HG03565 (cell line): ENCODE measurements around the gene NELL2.

Source experiments
- ATAC-seq: cut with Tn5 transposase; IDR thresholded peaks from one replicate; pipeline ENCODE4 v1.9.1; 2021; ENCODE audit warnings: mild to moderate bottlenecking, moderate library complexity; ENCODE audit not compliant: unreplicated experiment

The NELL2 gene

GRCh38 chr12:44627387-44628166 lies 248.5 kb downstream of the NELL2 start:
- no peak for ATAC-seq

GRCh38 chr12:44626883-44627282 lies 249.2 kb downstream of the NELL2 start:
- ATAC-seq: no peak

GRCh38 chr12:44618946-44619345 lies 257.2 kb downstream of the NELL2 start:
- ATAC-seq: no peak

- no peak for ATAC-seq
Measured at GRCh38 chr12:44616402-44616801, 259.7 kb downstream of the NELL2 start.

DNA sequence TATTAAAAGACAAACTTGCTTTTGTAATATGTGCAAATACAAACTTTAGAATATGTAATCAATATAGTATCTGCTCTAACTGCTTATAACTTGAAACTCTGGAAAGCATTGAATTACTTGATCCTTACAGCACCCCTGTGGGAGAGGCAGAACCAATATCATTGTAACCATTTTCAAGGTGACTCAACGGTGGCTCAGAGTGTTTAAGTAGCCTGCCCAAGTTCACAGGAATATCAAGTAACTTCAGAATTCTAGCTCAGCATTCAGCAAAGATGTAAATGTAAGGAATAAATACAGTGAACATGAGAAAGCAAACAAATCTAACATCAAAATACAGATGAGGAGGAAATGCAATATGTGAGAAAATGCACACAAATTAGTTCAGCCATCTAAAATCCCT lies 264.6 kb downstream of the NELL2 start:
- ATAC-seq: no peak

GRCh38 chr12:44603701-44604100 lies 272.4 kb downstream of the NELL2 start:
- ATAC-seq: no peak

DNA sequence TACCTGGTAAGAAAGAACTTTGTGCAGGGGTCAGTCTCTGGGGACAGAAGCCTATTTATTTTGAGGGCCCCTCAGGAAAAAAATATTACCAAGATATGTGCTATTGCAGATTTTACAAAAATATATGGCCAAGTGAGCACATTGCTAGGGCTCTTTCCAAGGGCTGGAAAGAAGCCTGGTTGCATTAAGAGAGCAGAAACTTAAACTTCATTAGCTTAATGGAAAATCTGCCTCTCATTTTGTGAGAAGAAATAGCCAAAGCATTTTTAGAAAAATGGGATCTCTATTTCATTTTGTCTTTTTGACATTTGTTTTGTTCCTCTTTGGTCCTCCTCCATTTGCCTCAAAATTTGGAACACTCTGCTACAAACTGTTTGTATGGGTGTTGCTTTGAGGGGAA lies 283.5 kb downstream of the NELL2 start:
- ATAC-seq: no peak

DNA sequence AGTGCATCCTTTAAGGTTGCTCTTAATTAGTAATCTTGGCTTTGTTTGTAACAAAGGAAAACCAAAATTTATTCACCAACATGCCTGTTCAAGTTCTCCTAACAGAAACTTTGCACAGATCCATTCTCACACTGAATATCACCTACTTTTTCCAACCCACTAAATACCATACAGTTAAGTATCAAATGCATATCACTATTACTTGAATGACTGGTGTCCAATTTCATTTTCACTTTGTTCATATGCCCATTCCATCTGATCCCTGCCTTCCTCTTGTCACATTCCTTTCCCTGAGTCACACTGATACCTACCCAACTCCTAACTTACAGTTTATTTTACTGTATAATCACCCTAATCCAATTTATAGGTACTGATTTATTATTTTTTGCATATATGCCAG lies 286.4 kb downstream of the NELL2 start:
- no peak for ATAC-seq

GRCh38 chr12:44588651-44589050 lies 287.5 kb downstream of the NELL2 start:
- ATAC-seq: no peak

DNA sequence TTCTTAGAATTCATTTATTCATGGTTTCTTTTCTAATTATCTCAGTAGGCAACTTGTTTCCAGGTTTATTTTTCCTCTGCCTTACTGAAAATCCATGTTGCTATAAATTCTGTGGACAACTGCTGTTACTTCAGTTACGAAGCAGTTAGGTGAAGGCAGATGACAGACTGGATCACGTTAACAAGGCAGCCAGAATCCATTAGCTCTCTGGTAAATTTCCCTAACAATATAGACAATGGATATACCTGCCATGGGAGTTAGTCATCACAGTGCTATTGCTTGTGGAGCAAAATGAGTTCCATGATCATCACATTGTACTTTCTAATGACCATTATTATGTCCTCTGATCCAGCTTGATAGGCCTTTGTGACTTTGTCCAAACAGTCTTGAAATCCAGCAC lies 291.5 kb downstream of the NELL2 start:
- no peak for ATAC-seq

GRCh38 chr12:44582521-44582920 lies 293.6 kb downstream of the NELL2 start:
- ATAC-seq: no peak

DNA sequence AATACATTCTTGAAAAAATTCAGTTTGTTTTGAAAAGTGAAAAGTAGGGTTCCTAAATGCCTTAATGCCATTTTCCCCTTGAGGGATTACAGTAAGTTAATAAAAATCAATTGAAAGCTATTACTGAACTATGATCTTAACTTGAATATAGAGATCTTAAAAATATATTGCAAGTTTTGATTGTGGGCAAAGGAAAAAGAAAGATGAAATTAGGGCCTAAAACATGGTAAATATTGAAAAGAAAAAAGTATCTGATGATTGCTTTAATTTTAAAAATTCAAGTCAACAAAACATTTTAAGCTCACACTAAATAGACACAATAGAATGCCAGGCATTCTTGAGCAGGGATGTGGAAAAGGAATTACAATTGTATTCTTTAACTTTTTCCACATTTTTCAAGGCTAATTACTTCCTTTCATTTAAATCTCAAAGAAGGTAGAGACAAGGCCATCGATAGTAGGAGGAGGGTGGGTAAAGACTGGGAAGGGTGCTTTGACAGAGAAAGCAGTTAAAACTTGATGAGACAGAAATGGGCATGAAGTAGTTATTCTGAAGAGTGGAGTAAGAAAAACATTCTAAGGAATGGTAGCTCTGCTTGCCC lies 294.4 kb downstream of the NELL2 start:
- ATAC-seq: no peak

- ATAC-seq: no peak
Measured at GRCh38 chr12:44574586-44574985, 301.5 kb downstream of the NELL2 start.

GRCh38 chr12:44573723-44574122 lies 302.4 kb downstream of the NELL2 start:
- ATAC-seq: no peak

GRCh38 chr12:44571006-44571550 lies 305.0 kb downstream of the NELL2 start:
- no peak for ATAC-seq

GRCh38 chr12:44570036-44570583 lies 306.0 kb downstream of the NELL2 start:
- no peak for ATAC-seq

- no peak for ATAC-seq
Measured at GRCh38 chr12:44565163-44565562, 311.0 kb downstream of the NELL2 start.

DNA sequence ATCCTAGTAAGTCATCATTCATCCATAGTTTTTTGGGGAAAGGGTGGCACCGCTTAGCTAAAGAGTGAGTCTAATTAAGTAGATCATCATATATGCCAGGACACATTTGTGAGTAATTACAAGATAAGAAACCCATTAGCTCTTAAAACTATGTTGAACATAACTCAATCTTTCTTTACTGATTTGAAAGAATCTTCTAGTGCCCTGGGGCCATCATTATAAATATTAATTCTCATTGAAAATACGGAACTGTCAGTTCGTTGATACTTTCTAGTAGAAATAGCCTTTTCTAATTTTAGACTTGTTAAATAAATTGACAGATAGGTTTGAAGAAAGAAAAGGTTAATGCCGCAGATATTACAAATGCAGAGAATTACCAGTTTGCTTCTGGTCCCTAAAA lies 312.6 kb downstream of the NELL2 start:
- no peak for ATAC-seq

DNA sequence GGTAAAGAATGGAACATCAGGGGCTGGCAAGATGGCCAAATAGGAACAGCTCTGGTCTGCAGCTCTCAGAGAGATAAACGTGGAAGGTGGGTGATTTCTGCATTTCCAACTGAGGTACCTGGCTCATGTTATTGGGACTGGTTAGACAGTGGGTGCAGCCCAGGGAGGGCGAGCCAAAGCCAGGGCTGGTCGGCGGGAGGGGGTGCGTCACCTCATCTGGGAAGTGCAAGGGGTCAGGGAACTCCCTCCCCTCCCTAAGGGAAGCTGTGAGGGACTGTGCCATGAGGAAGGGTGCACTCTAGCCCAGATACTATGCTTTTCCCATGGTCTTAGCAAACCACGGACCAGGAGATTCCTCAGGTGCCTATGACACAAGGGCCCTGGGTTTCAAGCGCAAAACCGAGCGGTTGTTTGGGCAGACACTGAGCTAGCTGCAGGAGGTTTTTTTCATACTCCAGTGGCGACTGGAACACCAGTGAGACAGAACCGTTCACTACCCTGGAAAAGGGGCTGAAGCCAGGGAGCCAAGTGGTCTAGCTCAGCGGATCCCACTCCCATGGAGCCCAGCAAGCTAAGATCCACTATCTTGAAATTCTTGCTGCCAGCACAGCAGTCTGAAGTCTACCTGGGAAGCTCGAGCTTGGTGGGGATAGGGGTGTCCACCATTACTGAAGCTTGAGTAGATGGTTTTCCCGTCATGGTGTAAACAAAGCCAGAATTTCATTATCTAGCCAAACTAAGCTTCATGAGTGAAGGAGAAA lies 317.6 kb downstream of the NELL2 start:
- no peak for ATAC-seq

- no peak for ATAC-seq
Measured at GRCh38 chr12:44555454-44555853, 320.7 kb downstream of the NELL2 start.

GRCh38 chr12:44551631-44552030 lies 324.5 kb downstream of the NELL2 start:
- no peak for ATAC-seq
